NCI-H2227 treated with DMSO at 0.1 percent for 48 hours (cell line): Measurements from ENCODE around the gene TMEM184B.
A peak's percentile ranks its signal among the peaks of the same experiment; 100 is the strongest.

Experiments used
- DNase-seq: peaks from one replicate; lab custom pipeline; 2025; lab: John Stamatoyannopoulos, UW

TMEM184B gene

GRCh38 chr22:38205261-38206128 lies 67.3 kb downstream of the TMEM184B start:
- DNase-seq, result no peak

- DNase-seq, result no peak
Measured at GRCh38 chr22:38204784-38205183, 68.0 kb downstream of the TMEM184B start.

- DNase-seq, result no peak
Measured at GRCh38 chr22:38203855-38204514, 68.8 kb downstream of the TMEM184B start.

GRCh38 chr22:38203090-38203810 lies 69.6 kb downstream of the TMEM184B start:
- DNase-seq, result no peak

GRCh38 chr22:38202437-38203089 lies 70.2 kb downstream of the TMEM184B start:
- no peak for DNase-seq

GRCh38 chr22:38201711-38202436 lies 70.9 kb downstream of the TMEM184B start, which contains the start of gene MAFF:
MAFF (plus strand) TSS chr22:38201994; CDS start chr22:38213854, 11,860 bp downstream.
- peak; percentile 69 for DNase-seq

GRCh38 chr22:38201371-38201710 lies 71.5 kb downstream of the TMEM184B start:
- DNase-seq, result no peak

- DNase-seq, result no peak
Measured at GRCh38 chr22:38199826-38200559, 72.8 kb downstream of the TMEM184B start.

- DNase-seq, result no peak
Measured at GRCh38 chr22:38196791-38197419, 75.9 kb downstream of the TMEM184B start.

GRCh38 chr22:38193580-38193979 lies 79.2 kb downstream of the TMEM184B start:
- DNase-seq, result no peak

- DNase-seq, result no peak
Measured at GRCh38 chr22:38192475-38192863, 80.3 kb downstream of the TMEM184B start.

GRCh38 chr22:38191731-38192474 lies 80.9 kb downstream of the TMEM184B start:
- no peak for DNase-seq

GRCh38 chr22:38191055-38191454 lies 81.8 kb downstream of the TMEM184B start:
- no peak for DNase-seq

- no peak for DNase-seq
Measured at GRCh38 chr22:38190581-38190980, 82.2 kb downstream of the TMEM184B start.

- no peak for DNase-seq
Measured at GRCh38 chr22:38189104-38189503, 83.7 kb downstream of the TMEM184B start.

- no peak for DNase-seq
Measured at GRCh38 chr22:38187413-38188212, 85.2 kb downstream of the TMEM184B start.

GRCh38 chr22:38186429-38186828 lies 86.4 kb downstream of the TMEM184B start:
- DNase-seq, result no peak

- no peak for DNase-seq
Measured at GRCh38 chr22:38184788-38185187, 88.0 kb downstream of the TMEM184B start.
